H9 (cell line): ENCODE data around the gene PLEKHO2. TPM values are rescaled to one million over a fixed set of nuclear protein-coding genes. Genes with fewer than 3 reads are reported as not detected.
A peak's percentile ranks its signal among the peaks of the same experiment; 100 is the strongest.

Experiments
- DNase-seq: peaks from one replicate; pipeline ENCODE4 v3.0.0-alpha.2; 2017
- H2AFZ ChIP-seq: one replicate; pipeline ENCODE4 v1.6.1; 2013; ENCODE audit warnings: mild to moderate bottlenecking, low read length, control low read depth, moderate library complexity
- H2AK5ac ChIP-seq: 2 replicates; pipeline ENCODE4 v1.6.1; 2013; ENCODE audit warnings: low read length, control low read depth, mixed read lengths; ENCODE audit not compliant: insufficient read length
- H2BK120ac ChIP-seq: one replicate; pipeline ENCODE4 v1.6.1; 2013; ENCODE audit warnings: low read depth, mild to moderate bottlenecking, low read length, control low read depth, inconsistent platforms; ENCODE audit not compliant: poor library complexity, severe bottlenecking
- H2BK12ac ChIP-seq: 2 replicates; pipeline ENCODE4 v1.6.1; 2013; ENCODE audit warnings: low read length, control low read depth, mixed read lengths, low read depth; ENCODE audit not compliant: insufficient read length
- H2BK15ac ChIP-seq: 2 replicates; pipeline ENCODE4 v1.6.1; 2013; ENCODE audit warnings: low read depth, low read length, control low read depth
- H2BK20ac ChIP-seq: one replicate; pipeline ENCODE4 v1.6.1; 2013; ENCODE audit warnings: low read depth, mild to moderate bottlenecking, low read length, control low read depth, inconsistent platforms; ENCODE audit not compliant: poor library complexity, severe bottlenecking
- H2BK5ac ChIP-seq: 2 replicates; pipeline ENCODE4 v1.6.1; 2013; ENCODE audit warnings: low read length, control low read depth, mixed read lengths; ENCODE audit not compliant: insufficient read length
- H3K14ac ChIP-seq: 2 replicates; pipeline ENCODE4 v1.6.1; 2013; ENCODE audit warnings: low read length, control low read depth; ENCODE audit not compliant: insufficient read depth
- H3K18ac ChIP-seq: 2 replicates; pipeline ENCODE4 v1.6.1; 2013; ENCODE audit warnings: low read depth, mild to moderate bottlenecking, mixed read lengths, low read length, control low read depth; ENCODE audit not compliant: insufficient read length
- H3K23ac ChIP-seq: 2 replicates; pipeline ENCODE4 v1.6.1; 2013; ENCODE audit warnings: low read length, control low read depth, mixed read lengths, low read depth; ENCODE audit not compliant: insufficient read length
- H3K23me2 ChIP-seq: 2 replicates; pipeline ENCODE4 v1.6.1; 2013; ENCODE audit warnings: low read depth, mild to moderate bottlenecking, mixed read lengths, low read length, control low read depth; ENCODE audit not compliant: insufficient read length, poor library complexity, severe bottlenecking
- H3K27ac ChIP-seq: 2 replicates; pipeline ENCODE4 v1.5.1; 2013; ENCODE audit warnings: low read length, control low read depth, mixed read lengths, low read depth; ENCODE audit not compliant: insufficient read length
- H3K27me3 ChIP-seq: 2 replicates; pipeline ENCODE4 v1.6.1; 2013; ENCODE audit warnings: low read length, control low read depth, inconsistent platforms; ENCODE audit not compliant: insufficient read depth
- H3K4ac ChIP-seq: 2 replicates; pipeline ENCODE4 v1.6.1; 2013; ENCODE audit warnings: low read depth, mild to moderate bottlenecking, control low read depth, inconsistent platforms, low read length, moderate library complexity
- H3K4me1 ChIP-seq: 2 replicates; pipeline ENCODE4 v1.6.1; 2013; ENCODE audit warnings: low read length, control low read depth, inconsistent platforms; ENCODE audit not compliant: insufficient read depth
- H3K4me2 ChIP-seq: 2 replicates; pipeline ENCODE4 v1.6.1; 2013; ENCODE audit warnings: low read length, control low read depth, mixed read lengths; ENCODE audit not compliant: insufficient read length, insufficient read depth
- H3K56ac ChIP-seq: 2 replicates; pipeline ENCODE4 v1.6.1; 2013; ENCODE audit warnings: low read depth, mild to moderate bottlenecking, mixed read lengths, low read length, control low read depth; ENCODE audit not compliant: insufficient read length
- H3K79me1 ChIP-seq: 2 replicates; pipeline ENCODE4 v1.6.1; 2013; ENCODE audit warnings: low read depth, mild to moderate bottlenecking, moderate library complexity, low read length, control low read depth, inconsistent platforms; ENCODE audit not compliant: insufficient read depth, poor library complexity, severe bottlenecking
- H3K79me2 ChIP-seq: 2 replicates; pipeline ENCODE4 v1.6.1; 2013; ENCODE audit warnings: low read length, control low read depth, inconsistent platforms; ENCODE audit not compliant: insufficient read depth
- H3K9ac ChIP-seq: 2 replicates; pipeline ENCODE4 v1.6.1; 2013; ENCODE audit warnings: low read length, control low read depth, mixed read lengths; ENCODE audit not compliant: insufficient read length; ENCODE audit errors: extremely low read depth
- H3K9me3 ChIP-seq: one replicate; pipeline ENCODE4 v1.6.1; 2013; ENCODE audit warnings: low read depth, low read length, inconsistent platforms; ENCODE audit not compliant: control insufficient read depth
- H3T11ph ChIP-seq: one replicate; pipeline ENCODE4 v1.6.1; 2013; ENCODE audit warnings: mild to moderate bottlenecking, low read length, control low read depth, inconsistent platforms
- H4K20me1 ChIP-seq: one replicate; pipeline ENCODE4 v1.6.1; 2013; ENCODE audit not compliant: control insufficient read depth, insufficient read length, insufficient read depth
- H4K5ac ChIP-seq: 2 replicates; pipeline ENCODE4 v1.6.1; 2013; ENCODE audit warnings: low read depth, mild to moderate bottlenecking, mixed read lengths, low read length, control low read depth; ENCODE audit not compliant: insufficient read length
- H4K8ac ChIP-seq: replicated peaks from 2 replicates; pipeline ENCODE4 v1.6.1; 2013; ENCODE audit warnings: low read length, control low read depth, mixed read lengths, low read depth; ENCODE audit not compliant: insufficient read length
- H4K91ac ChIP-seq: 2 replicates; pipeline ENCODE4 v1.6.1; 2013; ENCODE audit warnings: low read depth, mild to moderate bottlenecking, moderate library complexity, mixed read lengths, low read length, control low read depth; ENCODE audit not compliant: insufficient read length
- H3K27ac Mint-ChIP-seq, 3 experiments: 2 replicates in 2 of 3; 3 replicates in 1 of 3; pipeline ENCODE4 v1.8.0; 2020 to 2021; ENCODE audit warnings: mixed read lengths in 3 of 3, mild to moderate bottlenecking in 1 of 3, moderate library complexity in 1 of 3
- H3K27me3 Mint-ChIP-seq: 2 replicates; pipeline ENCODE4 v1.8.0; 2021; ENCODE audit warnings: low read depth, mild to moderate bottlenecking, moderate library complexity, mixed read lengths
- H3K36me3 Mint-ChIP-seq, 3 experiments: 2 replicates in 2 of 3; 3 replicates in 1 of 3; pipeline ENCODE4 v1.8.0; 2020 to 2021; ENCODE audit warnings: low read depth in 3 of 3, mixed read lengths in 3 of 3; ENCODE audit not compliant: insufficient read depth in 1 of 3
- H3K4me1 Mint-ChIP-seq, 2 experiments: 2 replicates each; pipeline ENCODE4 v1.8.0; 2020; ENCODE audit warnings: mixed read lengths in 2 of 2
- H3K4me3 Mint-ChIP-seq, 2 experiments: 2 replicates in 1 of 2; 3 replicates in 1 of 2; pipeline ENCODE4 v1.8.0; 2020 to 2021; ENCODE audit warnings: mild to moderate bottlenecking in 2 of 2, mixed read lengths in 2 of 2, moderate library complexity in 1 of 2
- H3K9me3 Mint-ChIP-seq, 2 experiments: 2 replicates in 1 of 2; 3 replicates in 1 of 2; pipeline ENCODE4 v1.8.0; 2020; ENCODE audit warnings: mild to moderate bottlenecking in 2 of 2, mixed read lengths in 2 of 2, moderate library complexity in 1 of 2
- WGBS: extraction: QIAGEN DNeasy Blood & Tissue Kit; methylation state at CpG from one replicate; pipeline ENCODE4 v1.1.7; 2013; ENCODE audit warnings: missing lambda C conversion rate, low lambda C conversion rate, mixed read lengths; ENCODE audit not compliant: insufficient read length; ENCODE audit errors: extremely low coverage; 5-methylcytosine and 5-hydroxymethylcytosine counted together
- total RNA-seq: library from RNA; stranded (reverse); gene quantifications from 2 replicates; pipeline ENCODE4 v1.2.1, GENCODE V29; 2021
- TF ChIP-seq, protein P1 (sequence below): fragments of 200-600 bp; sonication (generic); conservative IDR thresholded peaks from 3 replicates; pipeline ENCODE4 v1.8.0; 2021; ENCODE audit warnings: antibody characterized with exemption, mild to moderate bottlenecking

PLEKHO2 gene
- total RNA-seq, 1 experiment from 2014 or later: 18.1 TPM

- no peaks in the 10 kb centered on the region; the same call in 1 of the 2 replicates for H3K79me2 ChIP-seq
- H3K27me3 ChIP-seq: no peaks in the 10 kb centered on the region
- H2BK12ac ChIP-seq: no peak overlapping the region
- H3K23me2 ChIP-seq: no peaks in the 10 kb centered on the region
- peaks cover 31 to 71% (median 52%) of the 10 kb centered on the region in 3 experiments for H3K36me3 Mint-ChIP-seq
- no peak overlapping the region for H3K4me3 Mint-ChIP-seq
- no peak overlapping the region for H3K56ac ChIP-seq
- no peak overlapping the region for H3K9ac ChIP-seq
- no peaks in the 10 kb centered on the region for H3K9me3 ChIP-seq
- H3T11ph ChIP-seq: no peak overlapping the region
- H3K14ac ChIP-seq: no peak overlapping the region
- H3K4me1 ChIP-seq: peaks cover 7% of the 10 kb centered on the region
- H4K20me1 ChIP-seq: peaks cover 2% of the 10 kb centered on the region
- H3K4ac ChIP-seq: no peak overlapping the region
- no peaks in the 10 kb centered on the region for H3K27me3 Mint-ChIP-seq
- H2BK20ac ChIP-seq: no peak overlapping the region
- no peak overlapping the region for H3K27ac ChIP-seq
- no peaks in the 10 kb centered on the region for H3K9me3 Mint-ChIP-seq
- TF ChIP-seq, protein P1, sequence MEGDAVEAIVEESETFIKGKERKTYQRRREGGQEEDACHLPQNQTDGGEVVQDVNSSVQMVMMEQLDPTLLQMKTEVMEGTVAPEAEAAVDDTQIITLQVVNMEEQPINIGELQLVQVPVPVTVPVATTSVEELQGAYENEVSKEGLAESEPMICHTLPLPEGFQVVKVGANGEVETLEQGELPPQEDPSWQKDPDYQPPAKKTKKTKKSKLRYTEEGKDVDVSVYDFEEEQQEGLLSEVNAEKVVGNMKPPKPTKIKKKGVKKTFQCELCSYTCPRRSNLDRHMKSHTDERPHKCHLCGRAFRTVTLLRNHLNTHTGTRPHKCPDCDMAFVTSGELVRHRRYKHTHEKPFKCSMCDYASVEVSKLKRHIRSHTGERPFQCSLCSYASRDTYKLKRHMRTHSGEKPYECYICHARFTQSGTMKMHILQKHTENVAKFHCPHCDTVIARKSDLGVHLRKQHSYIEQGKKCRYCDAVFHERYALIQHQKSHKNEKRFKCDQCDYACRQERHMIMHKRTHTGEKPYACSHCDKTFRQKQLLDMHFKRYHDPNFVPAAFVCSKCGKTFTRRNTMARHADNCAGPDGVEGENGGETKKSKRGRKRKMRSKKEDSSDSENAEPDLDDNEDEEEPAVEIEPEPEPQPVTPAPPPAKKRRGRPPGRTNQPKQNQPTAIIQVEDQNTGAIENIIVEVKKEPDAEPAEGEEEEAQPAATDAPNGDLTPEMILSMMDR: no peak
- H3K27ac Mint-ChIP-seq: peak overlapping the region in 2 of 3 experiments; percentile 61 to 66; a peak in 4 of 7 replicates
- WGBS: no CpG with 5 or more reads among the region's 7 CpGs
- no peak overlapping the region for H4K91ac ChIP-seq
- no peak overlapping the region for H3K18ac ChIP-seq
- no peak overlapping the region for H2AFZ ChIP-seq
- H3K4me1 Mint-ChIP-seq: peaks cover 43 to 51% of the 10 kb centered on the region in 2 experiments
- no peak overlapping the region for H3K4me2 ChIP-seq
- no peak overlapping the region for H3K23ac ChIP-seq
- no peak overlapping the region for H2BK15ac ChIP-seq
- no peak overlapping the region for H4K8ac ChIP-seq
- no peak overlapping the region for H2BK5ac ChIP-seq
- H2BK120ac ChIP-seq: no peak overlapping the region
- H4K5ac ChIP-seq: no peak overlapping the region
- peak; percentile 22 for DNase-seq
- no peak overlapping the region for H2AK5ac ChIP-seq
- no peaks in the 10 kb centered on the region for H3K79me1 ChIP-seq
Observed at GRCh38 chr15:64855205-64855975, 13.7 kb downstream of the PLEKHO2 start.
